K562 treated with DMSO at 1 percent for 24 hours (cell line): ENCODE measurements around the gene PCDHGB2. TPM values are rescaled to one million over a fixed set of nuclear protein-coding genes. Genes with fewer than 3 reads are reported as not detected.

Experiments used
- total RNA-seq: library from RNA; unstranded; fragments of 300-600 nt; gene quantifications from 2 replicates; pipeline ENCODE4 v1.2.3, GENCODE V29; 2022; ENCODE audit warnings: low read depth; ENCODE audit not compliant: insufficient read depth

The PCDHGB2 gene
- total RNA-seq, 1 experiment from 2014 or later: 0.51 TPM

DNA sequence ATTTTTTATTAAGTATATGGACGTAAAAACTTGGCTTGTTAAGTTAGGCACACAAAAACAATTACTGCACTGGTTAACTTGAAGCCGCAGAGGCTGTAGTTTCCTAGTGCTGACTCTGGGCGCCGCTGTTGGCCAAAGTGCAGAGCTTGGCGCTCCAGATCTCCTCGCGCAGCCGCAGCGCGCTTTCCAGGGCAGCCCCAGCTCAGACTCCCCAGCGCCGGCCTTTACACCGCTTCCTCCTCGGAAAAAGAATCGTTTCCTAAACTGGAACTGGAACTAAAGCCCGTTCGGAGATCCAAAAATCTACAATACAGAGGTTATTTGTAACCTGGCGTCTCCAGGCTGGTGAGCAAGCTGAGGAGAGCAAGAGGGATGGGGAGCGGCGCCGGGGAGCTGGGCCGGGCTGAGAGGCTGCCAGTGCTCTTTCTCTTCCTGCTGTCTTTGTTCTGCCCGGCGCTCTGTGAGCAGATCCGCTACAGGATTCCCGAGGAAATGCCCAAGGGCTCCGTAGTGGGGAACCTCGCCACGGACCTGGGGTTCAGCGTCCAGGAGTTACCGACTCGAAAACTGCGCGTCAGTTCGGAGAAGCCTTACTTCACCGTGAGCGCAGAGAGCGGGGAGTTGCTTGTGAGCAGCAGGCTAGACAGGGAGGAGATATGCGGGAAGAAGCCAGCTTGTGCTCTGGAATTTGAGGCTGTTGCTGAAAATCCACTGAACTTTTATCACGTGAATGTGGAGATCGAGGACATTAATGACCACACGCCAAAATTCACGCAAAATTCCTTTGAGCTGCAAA lies 38.2 kb downstream of the PCDHGB2 start, which contains the start of gene PCDHGB5:
Gene PCDHGB5, plus strand, starts transcription at position 192 of the 796 bp plus-strand sequence. Its CDS starts 181 bp downstream, at position 373.

DNA sequence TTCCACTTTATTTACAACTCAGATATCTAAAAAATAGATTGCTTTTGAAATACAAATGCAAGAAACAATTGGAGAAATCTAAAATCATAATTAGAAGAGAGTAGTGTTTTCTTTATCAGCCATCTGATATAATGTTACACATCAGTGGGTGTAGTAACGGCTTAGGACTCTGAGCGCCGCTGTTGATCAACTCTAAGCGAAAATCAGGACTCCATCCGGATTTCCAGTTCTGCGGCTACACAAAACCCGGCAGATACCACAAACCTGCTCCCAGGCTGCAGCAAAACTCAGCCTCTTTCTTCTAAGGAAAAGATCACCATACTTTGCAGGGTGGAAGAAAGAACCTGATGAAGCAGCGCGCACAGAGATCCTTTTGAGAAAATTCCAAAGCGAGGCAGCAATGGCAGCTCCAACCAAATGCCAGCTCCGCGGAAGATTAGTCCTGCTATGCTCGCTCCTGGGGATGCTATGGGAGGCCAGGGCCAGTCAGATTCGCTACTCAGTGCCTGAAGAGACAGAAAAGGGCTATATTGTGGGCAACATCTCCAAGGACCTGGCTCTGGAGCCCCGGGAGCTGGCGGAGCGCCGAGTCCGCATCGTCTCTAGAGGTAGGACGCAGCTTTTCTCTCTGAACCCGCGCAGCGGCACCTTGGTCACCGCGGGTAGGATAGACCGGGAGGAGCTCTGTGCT lies 42.9 kb downstream of the PCDHGB2 start, which contains the start of gene PCDHGA9:
Gene PCDHGA9, plus strand, starts transcription at position 226 of the 691 bp plus-strand sequence. Its CDS starts 175 bp downstream, at position 401.

DNA sequence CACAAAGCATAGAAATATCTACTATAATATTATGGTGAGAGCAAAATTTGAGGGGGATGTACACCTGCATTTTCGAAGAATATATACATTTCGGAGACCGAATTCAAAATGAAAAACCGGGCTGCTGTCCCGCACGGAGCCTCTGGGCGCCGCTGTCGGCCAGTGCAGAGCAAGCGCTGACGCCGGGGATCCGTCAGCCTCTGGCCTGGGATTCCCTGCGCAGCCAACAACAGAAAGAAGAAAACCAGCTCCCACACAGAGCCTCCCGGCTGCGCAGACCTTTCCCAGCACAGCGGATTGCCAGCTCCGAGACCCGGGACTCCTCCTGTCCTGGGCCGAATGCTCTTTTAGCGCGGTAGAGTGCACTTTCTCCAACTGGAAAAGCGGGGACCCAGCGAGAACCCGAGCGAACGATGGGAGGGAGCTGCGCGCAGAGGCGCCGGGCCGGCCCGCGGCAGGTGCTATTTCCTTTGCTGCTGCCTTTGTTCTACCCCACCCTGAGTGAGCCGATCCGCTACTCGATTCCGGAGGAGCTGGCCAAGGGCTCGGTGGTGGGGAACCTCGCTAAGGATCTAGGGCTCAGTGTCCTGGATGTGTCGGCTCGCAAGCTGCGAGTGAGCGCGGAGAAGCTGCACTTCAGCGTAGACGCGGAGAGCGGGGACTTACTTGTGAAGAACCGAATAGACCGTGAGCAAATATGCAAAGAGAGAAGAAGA lies 48.2 kb downstream of the PCDHGB2 start, which contains the start of gene PCDHGB6:
Gene PCDHGB6, plus strand, starts transcription at position 232 of the 716 bp plus-strand sequence. Its CDS starts 182 bp downstream, at position 414.

Other genes starting within 250 kb of the PCDHGB2 start
- 0.08 TPM in 1 of 2 replicates, not detected in the other for gene PCDHB4, start 238.2 kb upstream of the PCDHGB2 start, total RNA-seq
- 0.23 TPM in 1 of 2 replicates, not detected in the other for gene PCDHB5, start 224.8 kb upstream of the PCDHGB2 start, total RNA-seq
- gene PCDHB6, start 209.9 kb upstream of the PCDHGB2 start, total RNA-seq: not detected in 2 replicates
- 0.06 TPM in 1 of 2 replicates, not detected in the other for gene PCDHB7, start 187.3 kb upstream of the PCDHGB2 start, total RNA-seq
- 0.09 TPM in 1 of 2 replicates, not detected in the other for gene PCDHB8, start 182.2 kb upstream of the PCDHGB2 start, total RNA-seq
- not detected in 2 replicates for gene PCDHB16, start 177.6 kb upstream of the PCDHGB2 start, total RNA-seq
- not detected in 2 replicates for gene PCDHB9, start 172.8 kb upstream of the PCDHGB2 start, total RNA-seq
- not detected in 2 replicates for gene PCDHB10, start 167.6 kb upstream of the PCDHGB2 start, total RNA-seq
- gene PCDHB11, start 160.4 kb upstream of the PCDHGB2 start, total RNA-seq: 0.13 TPM in 1 of 2 replicates, not detected in the other
- gene PCDHB12, start 151.3 kb upstream of the PCDHGB2 start, total RNA-seq: not detected in 2 replicates
- gene PCDHB13, start 146.1 kb upstream of the PCDHGB2 start, total RNA-seq: 0.16 and 0.22 TPM in 2 replicates
- 0.21 TPM in 1 of 2 replicates, not detected in the other for gene PCDHB14, start 136.7 kb upstream of the PCDHGB2 start, total RNA-seq
- gene PCDHB15, start 114.6 kb upstream of the PCDHGB2 start, total RNA-seq: 0.35 and 0.52 TPM in 2 replicates
- not detected in 2 replicates for gene SLC25A2, start 55.9 kb upstream of the PCDHGB2 start, total RNA-seq
- 95.8 and 97.2 TPM in 2 replicates for gene TAF7, start 39.2 kb upstream of the PCDHGB2 start, total RNA-seq
- gene PCDHGA1, start 29.5 kb upstream of the PCDHGB2 start, total RNA-seq: 0.16 and 0.29 TPM in 2 replicates
- gene PCDHGA2, start 21.2 kb upstream of the PCDHGB2 start, total RNA-seq: 0.54 and 0.63 TPM in 2 replicates
- 0.50 and 0.89 TPM in 2 replicates for gene PCDHGA3, start 16.2 kb upstream of the PCDHGB2 start, total RNA-seq
- 0.43 and 0.52 TPM in 2 replicates for gene PCDHGB1, start 9.9 kb upstream of the PCDHGB2 start, total RNA-seq
- gene PCDHGA4, start 5.0 kb upstream of the PCDHGB2 start, total RNA-seq: 0.52 and 1.2 TPM in 2 replicates
- gene PCDHGA5, start 4.2 kb downstream of the PCDHGB2 start, total RNA-seq: 0.22 and 0.44 TPM in 2 replicates
- 0.51 and 0.56 TPM in 2 replicates for gene PCDHGB3, start 10.2 kb downstream of the PCDHGB2 start, total RNA-seq
- 0.27 and 0.39 TPM in 2 replicates for gene PCDHGA6, start 13.9 kb downstream of the PCDHGB2 start, total RNA-seq
- 0.37 TPM in 2 replicates for gene PCDHGA7, start 22.7 kb downstream of the PCDHGB2 start, total RNA-seq
- gene PCDHGB4, start 27.7 kb downstream of the PCDHGB2 start, total RNA-seq: 0.12 and 0.16 TPM in 2 replicates
- 0.43 and 0.49 TPM in 2 replicates for gene PCDHGA8, start 32.6 kb downstream of the PCDHGB2 start, total RNA-seq
- gene PCDHGB5, start 38.0 kb downstream of the PCDHGB2 start, total RNA-seq: 0.42 and 0.75 TPM in 2 replicates
- 0.17 TPM in 1 of 2 replicates, not detected in the other for gene PCDHGA9, start 42.8 kb downstream of the PCDHGB2 start, total RNA-seq
- 0.16 and 0.27 TPM in 2 replicates for gene PCDHGB6, start 48.0 kb downstream of the PCDHGB2 start, total RNA-seq
- gene PCDHGA10, start 53.0 kb downstream of the PCDHGB2 start, total RNA-seq: 0.07 TPM in 1 of 2 replicates, not detected in the other
- not detected in 2 replicates for gene PCDHGB7, start 57.7 kb downstream of the PCDHGB2 start, total RNA-seq
- 0.15 TPM in 1 of 2 replicates, not detected in the other for gene PCDHGA11, start 61.1 kb downstream of the PCDHGB2 start, total RNA-seq
- 0.06 TPM in 1 of 2 replicates, not detected in the other for gene PCDHGA12, start 70.5 kb downstream of the PCDHGB2 start, total RNA-seq
- not detected in 2 replicates for gene PCDHGC3, start 116.0 kb downstream of the PCDHGB2 start, total RNA-seq
- not detected in 2 replicates for gene PCDHGC4, start 125.0 kb downstream of the PCDHGB2 start, total RNA-seq
- gene PCDHGC5, start 129.1 kb downstream of the PCDHGB2 start, total RNA-seq: not detected in 2 replicates